Measurements from ENCODE around the gene NRDC. TPM values are rescaled to one million over a fixed set of nuclear protein-coding genes. Genes with fewer than 3 reads are reported as not detected.

NRDC gene
- 100 to 1,000 TPM; 116 to 118 TPM for total RNA-seq

GRCh38 chr1:51878616-51879336 lies at the start of gene NRDC:
Gene NRDC (minus strand): TSS chr1:51878727. CDS start chr1:51878615, 112 bp downstream.
- Mint-ChIP-seq H3K27me3 (peaks cover 5% of the 10 kb centered on the region), H3K36me3 (peaks cover 10% of the 10 kb centered on the region), H3K4me1 (peaks cover 26% of the 10 kb centered on the region), H3K27ac (no peak within 1 kb of the TSS), H3K9me3 (no peaks in the 10 kb centered on the region), H3K4me3 (no peak within 1 kb of the TSS)
- DNase-seq, result peak; percentile 98

- DNase-seq, result no peak
- H3K27me3 Mint-ChIP-seq, result no peaks in the 10 kb centered on the region
- H3K4me1 Mint-ChIP-seq, result no peaks in the 10 kb centered on the region
- H3K36me3 Mint-ChIP-seq, result no peaks in the 10 kb centered on the region
- no peak overlapping the region for H3K27ac Mint-ChIP-seq
- no peaks in the 10 kb centered on the region for H3K9me3 Mint-ChIP-seq
- H3K4me3 Mint-ChIP-seq, result no peak overlapping the region
Observed at GRCh38 chr1:51927029-51927428, 48.5 kb upstream of the NRDC start.

- H3K4me3 Mint-ChIP-seq, result no peak overlapping the region
- no peaks in the 10 kb centered on the region for H3K4me1 Mint-ChIP-seq
- no peak for DNase-seq
- H3K27ac Mint-ChIP-seq, result no peak overlapping the region
- H3K9me3 Mint-ChIP-seq, result no peaks in the 10 kb centered on the region
- no peaks in the 10 kb centered on the region for H3K27me3 Mint-ChIP-seq
- H3K36me3 Mint-ChIP-seq, result no peaks in the 10 kb centered on the region
Observed at GRCh38 chr1:51926171-51926812, 47.8 kb upstream of the NRDC start.

GRCh38 chr1:51924455-51924854 lies 45.9 kb upstream of the NRDC start:
- Mint-ChIP-seq H3K9me3 (no peaks in the 10 kb centered on the region), H3K27me3 (no peaks in the 10 kb centered on the region), H3K27ac (no peak overlapping the region), H3K4me1 (no peaks in the 10 kb centered on the region), H3K4me3 (no peak overlapping the region), H3K36me3 (no peaks in the 10 kb centered on the region)
- no peak for DNase-seq

- no peak overlapping the region for H3K27ac Mint-ChIP-seq
- H3K4me1 Mint-ChIP-seq, result no peaks in the 10 kb centered on the region
- H3K36me3 Mint-ChIP-seq, result no peaks in the 10 kb centered on the region
- DNase-seq, result no peak
- H3K9me3 Mint-ChIP-seq, result no peaks in the 10 kb centered on the region
- H3K4me3 Mint-ChIP-seq, result no peak overlapping the region
- peaks cover 5% of the 10 kb centered on the region for H3K27me3 Mint-ChIP-seq
Observed at GRCh38 chr1:51922040-51922439, 43.5 kb upstream of the NRDC start.

GRCh38 chr1:51920130-51920529 lies 41.6 kb upstream of the NRDC start:
- H3K9me3 Mint-ChIP-seq, result no peaks in the 10 kb centered on the region
- peaks cover 5% of the 10 kb centered on the region for H3K27me3 Mint-ChIP-seq
- DNase-seq, result no peak

GRCh38 chr1:51919684-51920083 lies 41.2 kb upstream of the NRDC start:
- H3K4me3 Mint-ChIP-seq, result no peak overlapping the region
- H3K27me3 Mint-ChIP-seq, result peaks cover 5% of the 10 kb centered on the region
- no peak overlapping the region for H3K27ac Mint-ChIP-seq
- H3K36me3 Mint-ChIP-seq, result no peaks in the 10 kb centered on the region
- H3K9me3 Mint-ChIP-seq, result no peaks in the 10 kb centered on the region
- no peaks in the 10 kb centered on the region for H3K4me1 Mint-ChIP-seq
- no peak for DNase-seq

More at GRCh38 chr1:51920130-51920529, 41.6 kb upstream of the NRDC start:
- H3K27ac Mint-ChIP-seq, result no peak overlapping the region
- H3K4me3 Mint-ChIP-seq, result no peak overlapping the region
- no peaks in the 10 kb centered on the region for H3K4me1 Mint-ChIP-seq
- no peaks in the 10 kb centered on the region for H3K36me3 Mint-ChIP-seq

- Mint-ChIP-seq H3K4me1 (no peaks in the 10 kb centered on the region), H3K36me3 (no peaks in the 10 kb centered on the region), H3K9me3 (no peaks in the 10 kb centered on the region), H3K4me3 (no peak overlapping the region), H3K27me3 (peaks cover 13% of the 10 kb centered on the region), H3K27ac (no peak overlapping the region)
- no peak for DNase-seq
Observed at GRCh38 chr1:51916587-51917405, 38.3 kb upstream of the NRDC start.

- no peak overlapping the region for H3K4me3 Mint-ChIP-seq
- no peak overlapping the region for H3K27ac Mint-ChIP-seq
- DNase-seq, result no peak
- H3K36me3 Mint-ChIP-seq, result no peaks in the 10 kb centered on the region
- peaks cover 13% of the 10 kb centered on the region for H3K27me3 Mint-ChIP-seq
- H3K9me3 Mint-ChIP-seq, result no peaks in the 10 kb centered on the region
- no peaks in the 10 kb centered on the region for H3K4me1 Mint-ChIP-seq
Observed at GRCh38 chr1:51915951-51916350, 37.4 kb upstream of the NRDC start.

GRCh38 chr1:51912881-51913280 lies 34.4 kb upstream of the NRDC start:
- Mint-ChIP-seq H3K36me3 (no peaks in the 10 kb centered on the region), H3K4me3 (no peak overlapping the region), H3K9me3 (no peaks in the 10 kb centered on the region), H3K27me3 (peaks cover 8% of the 10 kb centered on the region), H3K27ac (no peak overlapping the region), H3K4me1 (no peaks in the 10 kb centered on the region)
- DNase-seq, result no peak

GRCh38 chr1:51910221-51911000 lies 31.9 kb upstream of the NRDC start:
- Mint-ChIP-seq H3K4me1 (peaks cover 5% of the 10 kb centered on the region), H3K27me3 (peaks cover 8% of the 10 kb centered on the region), H3K27ac (no peak overlapping the region), H3K36me3 (no peaks in the 10 kb centered on the region), H3K9me3 (peaks cover 2% of the 10 kb centered on the region), H3K4me3 (no peak overlapping the region)
- no peak for DNase-seq

GRCh38 chr1:51908499-51908898 lies 30.0 kb upstream of the NRDC start:
- peaks cover 8% of the 10 kb centered on the region for H3K27me3 Mint-ChIP-seq
- H3K4me1 Mint-ChIP-seq, result peaks cover 5% of the 10 kb centered on the region
- no peak for DNase-seq
- H3K9me3 Mint-ChIP-seq, result peaks cover 2% of the 10 kb centered on the region
- no peaks in the 10 kb centered on the region for H3K36me3 Mint-ChIP-seq
- H3K4me3 Mint-ChIP-seq, result no peak overlapping the region
- no peak overlapping the region for H3K27ac Mint-ChIP-seq

- Mint-ChIP-seq H3K27ac (no peak overlapping the region), H3K36me3 (no peaks in the 10 kb centered on the region), H3K27me3 (peaks cover 4% of the 10 kb centered on the region), H3K9me3 (peaks cover 2% of the 10 kb centered on the region), H3K4me3 (no peak overlapping the region), H3K4me1 (peaks cover 5% of the 10 kb centered on the region)
- DNase-seq, result no peak
Observed at GRCh38 chr1:51907079-51907702, 28.7 kb upstream of the NRDC start.

- Mint-ChIP-seq H3K36me3 (no peaks in the 10 kb centered on the region), H3K27me3 (no peaks in the 10 kb centered on the region), H3K27ac (peak overlapping the region; percentile 20)
Observed at GRCh38 chr1:51906306-51907078, 28.0 kb upstream of the NRDC start.

More at GRCh38 chr1:51906306-51907078, 28.0 kb upstream of the NRDC start:
- no peak for DNase-seq
- Mint-ChIP-seq H3K4me3 (no peak overlapping the region), H3K9me3 (peaks cover 2% of the 10 kb centered on the region), H3K4me1 (peaks cover 5% of the 10 kb centered on the region)

Measured in activated naive CD8-positive, alpha-beta T cell treated with anti-CD3 and anti-CD28 coated beads for 36 hours (primary cell).